Heart right ventricle (tissue), 16 donors: ENCODE data around the gene NAT8L. TPM values are rescaled to one million over a fixed set of nuclear protein-coding genes. Genes with fewer than 3 reads are reported as not detected.

Experiments used
- ATAC-seq, 8 donors: fragments of 200-7000 bp; cut with Tn5 transposase; one replicate each; pipeline ENCODE4 v1.9.1; 2020; ENCODE audit warnings: mild to moderate bottlenecking in 8 of 8, moderate library complexity in 8 of 8, moderate number of reproducible peaks in 1 of 8
- DNase-seq, 2 donors: peaks; one replicate each; pipeline ENCODE4 v3.0.0-alpha.2; 2020
- H3K27ac ChIP-seq, 10 donors: fragments of 200-600 bp; sonication (generic) in 2 of 10; one replicate each; pipeline versions ENCODE4 v1.5.0 to v1.8.0; 2020 to 2022; ENCODE audit warnings: mild to moderate bottlenecking in 3 of 10
- H3K27me3 ChIP-seq, 7 donors: fragments of 200-600 bp; one replicate each; pipeline ENCODE4 v1.8.0; 2021 to 2022; ENCODE audit warnings: mild to moderate bottlenecking in 2 of 7
- H3K36me3 ChIP-seq, 9 donors: fragments of 200-600 bp; sonication (generic) in 1 of 9; one replicate each; pipeline versions ENCODE4 v1.5.0 to v1.8.0; 2020 to 2022; ENCODE audit warnings: mild to moderate bottlenecking in 2 of 9
- H3K4me1 ChIP-seq, 9 donors: fragments of 200-600 bp; sonication (generic) in 1 of 9; one replicate each; pipeline versions ENCODE4 v1.5.0 to v1.8.0; 2020 to 2022; ENCODE audit warnings: mild to moderate bottlenecking in 4 of 9
- H3K4me3 ChIP-seq, 10 donors: fragments of 200-600 bp; sonication (generic) in 2 of 10; one replicate each; pipeline versions ENCODE4 v1.5.0 to v1.8.0; 2020 to 2022; ENCODE audit warnings: mild to moderate bottlenecking in 7 of 10, moderate library complexity in 2 of 10
- H3K9me3 ChIP-seq, 11 donors: fragments of 200-600 bp in 10 of 11; sonication (generic) in 2 of 11; one replicate each; pipeline versions ENCODE4 v1.5.0 to v1.8.0; 2013 to 2022; ENCODE audit warnings: mild to moderate bottlenecking in 2 of 11, control low read depth in 1 of 11, moderate library complexity in 1 of 11
- WGBS, 2 donors: extraction: QIAGEN DNeasy Blood & Tissue Kit; methylation state at CpG; one replicate each; pipeline ENCODE4 v1.1.7; 2013; ENCODE audit warnings: inconsistent platforms in 1 of 2; 5-methylcytosine and 5-hydroxymethylcytosine counted together
- intact Hi-C, 10 donors: fragments of 100-400 bp; cut with DNase I; formaldehyde crosslinking; loops; one replicate each; pipeline versions ENCODE4 v1.11.1 to v1.14.2; 2022
- polyA plus RNA-seq, 2 donors: library from polyadenylated mRNA; stranded (reverse); fragments of 200-250 nt; gene quantifications; one replicate each; pipeline ENCODE4 v1.2.3, GENCODE V29; 2013
- total RNA-seq, 10 donors: library from RNA; stranded (reverse); fragmentation: NEBNext Ultra II Directional in 3 of 10; extraction: Animal tissue kit (Norgen Biotek cat#: 25700) in 3 of 10; gene quantifications; one replicate each; pipeline versions ENCODE4 v1.2.1 to v1.2.4, GENCODE V29; 2021 to 2023
- TF ChIP-seq, protein P1 (sequence below), 9 donors: fragments of 200-600 bp; sonication (generic) in 2 of 9; IDR thresholded peaks; one replicate each; pipeline versions ENCODE4 v1.5.0 to v1.8.0; 2021 to 2022; ENCODE audit warnings: antibody characterized with exemption in 9 of 9, mild to moderate bottlenecking in 5 of 9, moderate library complexity in 1 of 9
- donor health status: Arrhythmogenic right ventricular cardiomyopathy.
- donor health status: ischemic (EF 13 %, LVEDD 7.1; RV severe dilation, severe dysfunction).
- donor health status: healthy with polysubstance abuse.
- donor health status: DM: no; HTN: yes; CAD: no.
- donor health status: DM: no; HTN: no; CAD: no.
- donor health status: ischemic (EF 25% LVEDD 6.9; RV normal size, moderate dysfunction).
- donor health status: ischemic (EF 25% LVEDD 5.7; RV mildly dilated, moderate dysfunction).
- donor health status: healthy.
- donor health status: DM: yes; HTN: yes; CAD: no.
- donor health status: Ischemic cardiomyopathy.
- donor health status: ischemic (EF 35%, LVEDD 5.7; RV mildly dilated, moderate dysfunction).
- donor health status: nonischemic (EF 11% LVEDD 7.7; RV severe dilation, severe dysfunction).
- donor health status: DM: yes; HTN: yes; CAD: no.
- donor health status: PGD.
- donor health status: ischemic (EF 29% LVEDD 5.4; RV normal size, mild dysfunction).
- donor health status: nonischemic (EF 23%, LVEDD 6.1; RV moderate dilation, normal function).

Gene NAT8L
- total and polyA plus RNA-seq, 12 donors = 0.12 to 1.4 (median 0.37) TPM

DNA sequence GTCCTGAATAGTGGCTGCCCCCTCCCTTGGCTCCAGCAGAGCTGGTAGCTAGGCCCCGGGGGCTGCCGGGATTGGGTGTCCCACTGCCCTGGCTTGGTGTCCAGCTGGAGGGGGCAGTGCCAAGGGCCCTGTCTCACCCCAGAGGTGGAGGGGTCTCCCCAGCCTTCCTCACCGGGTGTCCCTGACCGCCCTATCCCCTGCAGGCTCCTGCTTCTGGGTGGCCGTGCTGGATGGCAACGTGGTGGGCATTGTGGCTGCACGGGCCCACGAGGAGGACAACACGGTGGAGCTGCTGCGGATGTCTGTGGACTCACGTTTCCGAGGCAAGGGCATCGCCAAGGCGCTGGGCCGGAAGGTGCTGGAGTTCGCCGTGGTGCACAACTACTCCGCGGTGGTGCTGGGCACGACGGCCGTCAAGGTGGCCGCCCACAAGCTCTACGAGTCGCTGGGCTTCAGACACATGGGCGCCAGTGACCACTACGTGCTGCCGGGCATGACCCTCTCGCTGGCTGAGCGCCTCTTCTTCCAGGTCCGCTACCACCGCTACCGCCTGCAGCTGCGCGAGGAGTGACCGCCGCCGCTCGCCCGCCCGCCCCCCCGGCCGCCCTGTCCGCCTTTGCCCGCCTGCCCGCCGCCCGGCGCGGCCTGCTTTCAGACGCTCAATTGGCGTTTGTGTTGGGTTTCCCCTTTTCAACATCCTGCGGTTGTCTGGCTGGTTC, 4.6 kb downstream of the NAT8L start:
- TF ChIP-seq, protein P1, sequence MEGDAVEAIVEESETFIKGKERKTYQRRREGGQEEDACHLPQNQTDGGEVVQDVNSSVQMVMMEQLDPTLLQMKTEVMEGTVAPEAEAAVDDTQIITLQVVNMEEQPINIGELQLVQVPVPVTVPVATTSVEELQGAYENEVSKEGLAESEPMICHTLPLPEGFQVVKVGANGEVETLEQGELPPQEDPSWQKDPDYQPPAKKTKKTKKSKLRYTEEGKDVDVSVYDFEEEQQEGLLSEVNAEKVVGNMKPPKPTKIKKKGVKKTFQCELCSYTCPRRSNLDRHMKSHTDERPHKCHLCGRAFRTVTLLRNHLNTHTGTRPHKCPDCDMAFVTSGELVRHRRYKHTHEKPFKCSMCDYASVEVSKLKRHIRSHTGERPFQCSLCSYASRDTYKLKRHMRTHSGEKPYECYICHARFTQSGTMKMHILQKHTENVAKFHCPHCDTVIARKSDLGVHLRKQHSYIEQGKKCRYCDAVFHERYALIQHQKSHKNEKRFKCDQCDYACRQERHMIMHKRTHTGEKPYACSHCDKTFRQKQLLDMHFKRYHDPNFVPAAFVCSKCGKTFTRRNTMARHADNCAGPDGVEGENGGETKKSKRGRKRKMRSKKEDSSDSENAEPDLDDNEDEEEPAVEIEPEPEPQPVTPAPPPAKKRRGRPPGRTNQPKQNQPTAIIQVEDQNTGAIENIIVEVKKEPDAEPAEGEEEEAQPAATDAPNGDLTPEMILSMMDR (IDR thresholded peaks at IDR 0.05) = no peak
- H3K9me3 ChIP-seq = no peaks in the 10 kb centered on the region
- intact Hi-C loops = no loop called here
- peak in 1 of 2 donors; percentile 9 for DNase-seq
- peaks cover 7 to 35% (median 32%) of the 10 kb centered on the region in 7 donors for H3K27me3 ChIP-seq
- no peaks in the 10 kb centered on the region for H3K36me3 ChIP-seq
- no peak overlapping the region for H3K4me3 ChIP-seq
- no peak overlapping the region for H3K27ac ChIP-seq
- peaks cover 0 to 6% (median 0%) of the 10 kb centered on the region in 9 donors for H3K4me1 ChIP-seq
- no peak for ATAC-seq
- WGBS, 2 donors = 96% methylated on average over 53 of the region's 53 CpGs

DNA sequence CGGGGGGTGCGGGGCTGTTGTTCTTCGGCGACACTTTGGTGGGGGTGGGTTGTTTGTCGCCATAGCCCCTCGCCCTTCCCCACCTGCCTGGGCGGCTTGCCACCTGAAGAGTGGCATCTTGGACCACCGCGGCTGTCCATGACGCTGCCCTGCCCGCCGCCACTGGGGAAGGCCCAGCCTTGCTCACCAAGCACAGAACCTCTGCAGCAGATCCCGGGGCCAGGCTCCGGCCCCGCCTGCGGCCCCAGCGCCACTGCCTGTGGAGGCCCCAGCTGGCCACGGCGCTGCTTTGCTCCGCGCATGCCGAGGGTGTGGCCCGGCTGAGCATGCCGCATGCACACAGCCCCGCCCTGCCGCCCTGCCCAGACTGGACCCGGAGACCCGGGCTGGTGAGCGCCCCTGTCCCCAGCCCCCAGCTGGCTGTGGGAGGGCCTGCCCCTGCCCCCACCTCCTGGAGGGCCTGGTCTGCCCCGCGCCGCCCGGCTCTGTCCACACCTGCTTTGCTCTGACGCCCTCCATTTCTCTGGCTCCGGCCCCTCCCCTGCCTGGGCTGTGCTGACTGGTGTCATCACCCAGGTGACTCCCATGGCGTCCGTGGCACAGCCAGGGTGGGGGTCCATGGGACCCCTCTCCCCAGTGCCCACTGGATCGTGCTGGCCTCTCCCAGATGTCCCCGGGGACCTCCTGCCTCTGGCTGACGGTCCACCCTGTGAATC, 5.3 kb downstream of the NAT8L start:
- H3K9me3 ChIP-seq = no peaks in the 10 kb centered on the region
- peaks cover 7 to 42% (median 36%) of the 10 kb centered on the region in 7 donors for H3K27me3 ChIP-seq
- no peak overlapping the region for H3K4me3 ChIP-seq
- H3K36me3 ChIP-seq = no peaks in the 10 kb centered on the region
- peaks cover 0 to 6% (median 0%) of the 10 kb centered on the region in 9 donors for H3K4me1 ChIP-seq
- H3K27ac ChIP-seq = no peak overlapping the region
- intact Hi-C loops = no loop called here
- ATAC-seq = no peak
- 81 to 84% methylated on average over 36 to 40 of the region's 40 CpGs for WGBS, 2 donors
- peak in 1 of 2 donors; percentile 7 for DNase-seq
- TF ChIP-seq, protein P1 (IDR thresholded peaks at IDR 0.05) = no peak

DNA sequence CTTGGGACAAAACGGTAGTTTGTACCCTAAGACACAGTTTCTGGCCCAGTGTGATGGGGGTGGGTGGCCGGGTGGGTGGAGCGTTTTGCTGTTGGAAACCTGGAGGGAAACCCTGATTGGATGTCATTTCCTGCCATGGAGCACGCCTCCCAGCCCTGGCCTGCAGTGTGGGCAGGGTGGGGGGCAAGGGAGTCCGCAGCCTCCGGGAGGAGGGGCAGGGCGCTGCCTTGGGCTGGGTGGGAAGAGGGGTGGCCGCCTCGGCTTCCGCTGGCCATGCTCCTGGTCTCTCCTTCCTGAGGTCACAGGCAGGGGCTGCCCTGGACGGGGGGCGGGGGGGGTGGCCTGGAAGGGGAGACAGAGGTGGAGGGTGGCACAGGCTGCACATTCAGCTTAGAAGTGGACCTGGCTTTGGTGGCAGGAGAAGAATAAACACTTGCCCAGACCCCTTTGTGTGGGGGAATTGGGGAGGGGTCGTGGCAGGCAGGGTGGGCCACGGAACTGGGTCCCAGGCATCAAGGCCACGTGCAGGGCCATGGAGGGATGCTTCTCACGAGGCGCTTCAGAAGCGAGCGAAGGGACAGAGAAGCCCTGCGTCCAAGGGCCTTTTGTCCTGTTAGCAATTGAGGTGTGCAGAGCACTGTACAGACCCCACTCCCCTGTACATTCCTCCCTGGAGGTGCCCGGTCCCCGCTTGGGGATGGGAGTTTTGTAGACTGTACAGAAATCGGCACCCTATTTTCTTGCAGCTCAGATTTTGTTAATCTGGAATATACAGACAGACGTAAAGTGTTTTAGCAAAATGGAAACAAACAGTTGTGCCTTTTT, 6.2 kb downstream of the NAT8L start:
- H3K4me1 ChIP-seq = peaks cover 0 to 2% (median 0%) of the 10 kb centered on the region in 9 donors
- no peaks in the 10 kb centered on the region for H3K36me3 ChIP-seq
- intact Hi-C loops = no loop called here
- ATAC-seq = no peak
- TF ChIP-seq, protein P1 (IDR thresholded peaks at IDR 0.05) = no peak
- H3K27ac ChIP-seq = no peak overlapping the region
- no peak overlapping the region for H3K4me3 ChIP-seq
- no peak for DNase-seq
- H3K9me3 ChIP-seq = no peaks in the 10 kb centered on the region
- 72 to 81% methylated on average over 24 of the region's 24 CpGs for WGBS, 2 donors
- H3K27me3 ChIP-seq = peaks cover under 1 to 41% (median 35%) of the 10 kb centered on the region in 7 donors

DNA sequence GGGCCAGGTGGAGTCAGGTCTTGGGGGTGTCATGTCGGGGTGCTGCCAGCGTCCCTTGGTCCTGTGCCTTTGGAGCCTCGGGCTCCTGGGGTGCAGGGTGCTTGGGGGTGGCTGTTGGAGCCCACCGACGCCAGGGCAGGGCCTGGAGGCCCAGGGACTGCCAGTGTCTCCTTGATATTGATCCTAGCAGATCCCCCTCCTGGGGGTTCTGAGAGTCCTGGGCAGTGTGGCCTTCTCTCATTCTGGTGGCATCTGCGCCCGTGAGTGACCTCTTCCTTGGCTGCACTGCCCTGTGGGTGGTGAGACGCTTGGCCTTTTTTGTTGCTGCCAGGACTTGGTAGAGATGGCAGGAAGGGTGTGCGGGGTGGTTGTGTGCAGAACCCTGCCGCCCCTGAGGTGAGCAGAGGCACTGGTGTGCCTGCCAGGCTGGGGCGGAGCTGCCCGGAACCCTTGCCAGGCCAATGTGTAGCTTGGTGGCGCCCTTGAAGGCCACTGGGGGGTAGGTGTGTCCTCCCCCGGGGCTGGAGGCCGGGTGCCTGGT, 7.0 kb downstream of the NAT8L start:
- DNase-seq (no peak), ATAC-seq (no peak)
- no peaks in the 10 kb centered on the region for H3K36me3 ChIP-seq
- no peaks in the 10 kb centered on the region for H3K9me3 ChIP-seq
- no peaks in the 10 kb centered on the region for H3K4me1 ChIP-seq
- intact Hi-C loops = no loop called here
- WGBS, 2 donors = 91 to 95% methylated on average over 15 of the region's 15 CpGs
- H3K27me3 ChIP-seq = peaks cover 0 to 34% (median 27%) of the 10 kb centered on the region in 7 donors
- TF ChIP-seq, protein P1 (IDR thresholded peaks at IDR 0.05) = no peak
- H3K4me3 ChIP-seq = no peak overlapping the region
- H3K27ac ChIP-seq = no peak overlapping the region
